GM19468 (cell line): ENCODE measurements around the gene FZD7.

Experiments used
- ATAC-seq: cut with Tn5 transposase; IDR thresholded peaks from one replicate; pipeline ENCODE4 v1.9.1; 2021; ENCODE audit warnings: mild to moderate bottlenecking, moderate library complexity, moderate number of reproducible peaks; ENCODE audit not compliant: unreplicated experiment; ENCODE audit errors: extremely low read depth

FZD7 gene

DNA sequence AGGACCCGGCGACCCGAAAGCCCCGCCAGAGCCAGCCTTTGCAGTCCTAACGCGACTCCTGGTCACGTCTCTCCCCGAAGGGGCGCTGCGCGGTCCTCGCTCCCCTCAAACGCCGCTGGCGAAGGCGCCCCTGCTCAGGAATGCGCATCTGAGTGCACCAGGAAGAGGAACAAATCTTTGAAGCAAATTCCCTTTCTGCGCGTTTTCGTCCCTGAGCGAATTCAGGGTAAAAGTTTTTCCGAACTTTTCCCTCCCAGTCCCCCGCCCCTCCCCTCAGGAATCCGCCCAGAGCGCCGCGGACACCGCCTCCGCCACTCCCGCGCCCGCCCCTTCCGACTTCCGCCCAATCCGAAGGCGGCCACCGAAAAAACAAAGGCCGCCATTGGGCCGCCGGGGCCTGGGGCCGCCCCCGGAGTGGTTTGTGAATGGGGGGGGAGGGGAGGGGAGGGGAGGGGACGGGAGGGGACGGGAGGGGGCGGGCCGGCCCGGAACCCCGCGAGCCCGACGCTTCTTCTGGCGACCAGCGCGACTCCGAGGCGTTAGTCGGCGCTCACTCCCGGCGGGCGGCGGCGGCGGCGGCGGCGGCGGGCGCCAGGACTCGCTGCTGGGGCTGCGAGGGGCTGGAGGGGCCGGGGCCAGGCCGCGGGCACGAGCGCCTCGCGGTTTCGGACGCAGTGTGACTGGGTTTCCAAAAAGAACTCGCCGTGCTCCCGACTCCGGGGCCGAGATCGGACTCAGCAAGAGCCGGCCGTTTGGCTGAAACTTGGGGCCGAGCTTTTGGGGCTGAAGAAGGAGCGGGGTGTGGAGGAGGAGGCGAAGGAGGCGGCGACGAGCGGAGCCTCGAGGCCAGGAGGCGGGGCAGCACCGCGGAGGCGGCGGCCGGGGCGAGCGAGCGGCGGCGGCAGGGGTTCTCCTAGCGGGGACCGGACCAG is at the start of gene FZD7:
Gene FZD7 (plus strand): TSS at position 539 of the 932 bp plus-strand sequence. CDS start 793 bp downstream, outside the sequence.
- peak; percentile 73 for ATAC-seq

DNA sequence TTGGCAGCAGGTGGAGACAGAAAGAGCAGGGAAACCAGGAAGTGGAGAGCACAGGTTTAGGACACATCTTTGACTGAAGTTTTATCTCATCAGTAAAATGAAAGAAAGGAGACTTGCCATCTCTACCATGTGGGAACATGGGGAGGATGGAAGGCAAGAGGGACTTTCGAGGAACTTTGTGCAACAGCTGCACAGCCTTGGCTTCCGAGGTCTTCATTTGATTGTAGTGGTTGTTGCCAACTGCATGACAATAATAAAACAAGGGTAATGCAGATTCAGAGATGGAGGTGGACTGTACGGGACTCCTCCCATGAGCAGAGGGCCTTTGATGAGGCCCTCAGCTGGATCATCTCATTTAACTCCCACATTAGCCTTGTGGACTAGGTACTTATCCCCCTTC is 49.3 kb upstream of the FZD7 start:
- ATAC-seq: no peak

DNA sequence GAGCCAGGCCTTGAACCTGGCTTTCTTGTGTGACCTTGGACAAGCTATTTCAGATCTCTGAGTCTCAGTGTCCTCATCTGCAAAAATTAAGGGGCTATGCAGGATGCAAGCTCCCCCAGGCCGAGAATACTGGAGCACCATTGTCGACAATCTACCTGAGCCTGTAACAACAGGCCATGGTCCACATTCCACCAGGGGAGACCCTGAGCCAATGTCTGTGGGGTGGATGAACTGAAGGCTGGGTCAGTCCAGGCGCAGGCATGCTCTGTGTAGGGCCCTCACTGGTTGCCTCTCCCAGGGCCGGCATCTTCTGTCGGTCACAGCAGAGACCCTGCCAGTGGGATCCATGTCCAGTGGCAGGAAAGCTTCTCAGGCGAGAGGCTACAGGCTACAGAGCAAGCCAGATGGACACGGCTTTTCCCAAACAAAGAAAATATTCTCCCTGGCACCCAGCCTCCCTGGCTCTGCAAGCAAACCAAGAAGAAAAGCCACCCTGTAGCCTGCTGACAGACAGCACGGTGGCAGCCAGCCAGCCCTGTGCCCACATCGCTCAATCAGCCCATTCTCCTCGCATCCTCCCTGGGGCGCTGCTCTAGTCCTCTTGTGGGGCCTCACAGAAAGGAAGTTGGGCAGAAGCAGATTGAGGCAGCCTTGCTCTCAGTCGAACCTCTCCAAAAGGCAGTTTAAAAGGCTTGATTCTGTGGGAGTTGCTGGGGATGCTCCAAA is 48.7 kb upstream of the FZD7 start:
- no peak for ATAC-seq

DNA sequence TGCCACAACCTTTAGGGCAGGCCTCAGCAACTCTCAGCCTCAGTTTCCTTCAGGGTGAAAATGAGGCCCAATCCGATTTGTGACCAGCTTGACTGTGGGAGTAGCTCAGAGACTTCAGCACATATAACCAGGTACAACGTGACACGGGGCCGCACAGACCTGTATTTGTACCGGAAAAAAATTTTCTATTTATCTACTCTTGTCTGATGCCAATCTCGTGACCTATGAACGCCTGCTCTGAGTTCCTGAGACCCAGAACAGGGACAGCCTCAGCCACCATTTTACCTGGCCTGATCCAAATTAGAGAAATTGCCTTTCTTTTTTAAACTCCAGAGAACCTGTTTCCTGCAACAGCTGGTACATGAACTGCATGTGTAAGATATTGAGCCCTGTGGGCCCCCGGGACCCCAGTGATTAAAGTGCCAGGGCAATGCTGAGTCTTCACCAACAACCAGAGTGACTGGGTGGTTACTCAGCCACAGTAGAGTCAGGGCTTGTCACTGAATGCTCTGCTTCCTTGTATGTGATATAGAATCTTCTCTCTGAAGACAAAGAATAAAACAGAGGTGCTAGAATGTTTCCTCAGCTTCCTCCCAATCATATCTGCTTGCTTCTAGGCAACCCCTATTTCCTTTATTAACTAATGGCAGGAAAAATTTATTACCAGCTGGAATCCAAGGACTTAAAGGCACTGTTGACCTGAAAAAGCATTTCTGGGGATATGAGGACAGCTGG is 47.8 kb upstream of the FZD7 start:
- ATAC-seq: no peak

DNA sequence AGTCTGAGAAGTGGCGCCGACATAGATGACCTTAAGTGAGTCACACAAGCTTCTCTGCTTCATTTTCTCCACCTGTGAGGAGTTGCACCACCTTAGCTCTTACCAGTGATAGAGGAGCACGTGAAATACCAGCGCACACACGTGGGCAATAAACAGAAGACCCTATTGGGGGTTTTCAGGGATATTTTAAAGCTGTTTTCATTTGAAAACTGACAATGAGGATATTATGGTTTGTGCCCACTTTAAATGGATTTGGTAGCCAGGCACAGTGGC is 47.3 kb upstream of the FZD7 start:
- no peak for ATAC-seq

DNA sequence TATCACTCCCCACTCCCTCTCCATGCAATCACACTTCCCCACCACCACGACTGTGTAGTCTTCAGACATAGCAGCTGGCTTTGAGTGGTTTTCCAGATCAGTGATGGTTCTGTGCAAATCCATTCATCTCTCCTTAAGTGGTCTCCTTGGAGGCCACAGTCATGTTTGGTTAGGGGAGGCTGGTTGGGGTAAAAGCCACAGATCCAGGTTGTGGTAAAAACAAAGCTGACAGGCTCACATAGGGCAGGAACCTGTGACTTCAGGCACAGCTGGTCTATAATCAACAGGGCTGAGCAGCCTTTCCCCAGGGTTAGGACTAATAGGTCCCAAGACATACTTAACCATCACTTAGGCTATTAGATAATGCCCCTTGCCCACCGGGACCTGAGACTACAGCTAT is 46.2 kb upstream of the FZD7 start:
- no peak for ATAC-seq

DNA sequence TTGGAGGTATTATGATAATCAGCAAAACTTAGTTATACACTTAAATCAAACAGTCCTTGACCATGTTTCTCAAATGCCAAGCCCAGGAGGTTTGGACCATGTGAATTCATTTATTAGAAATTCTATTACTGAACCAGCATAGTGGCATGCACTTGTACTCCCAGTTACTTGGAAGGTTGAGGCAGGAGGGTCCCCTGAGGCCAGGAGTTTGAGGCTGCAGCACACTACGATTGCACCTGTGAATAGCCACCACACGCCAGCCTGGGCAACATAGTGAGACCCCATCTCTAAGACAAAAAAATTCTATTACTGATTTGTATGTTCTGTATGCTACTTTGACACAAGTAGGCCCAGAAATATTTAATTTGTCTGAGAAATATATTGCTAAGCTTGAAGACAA is 43.6 kb upstream of the FZD7 start:
- ATAC-seq: no peak

DNA sequence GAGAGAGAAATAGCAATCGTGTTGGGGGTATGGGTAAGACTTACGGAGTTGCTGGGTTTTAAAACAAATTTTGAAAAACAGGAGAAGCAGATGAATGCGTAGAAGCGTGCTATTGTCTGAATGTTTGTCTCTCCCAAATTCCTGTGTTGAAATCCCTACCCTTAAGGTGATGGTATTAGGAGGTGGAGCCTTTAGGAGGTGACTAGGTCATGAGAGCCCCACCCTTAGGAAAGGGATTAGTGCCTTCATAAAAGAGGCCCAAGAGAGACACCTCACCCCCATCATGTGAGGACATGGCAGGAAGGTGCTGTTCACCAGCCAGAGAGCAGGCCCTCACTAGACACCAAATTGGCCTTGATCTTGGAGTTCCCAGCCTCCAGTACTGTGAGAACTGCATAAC is 40.7 kb upstream of the FZD7 start:
- no peak for ATAC-seq

- no peak for ATAC-seq
Observed at GRCh38 chr2:201994973-201995638, 38.5 kb upstream of the FZD7 start.

GRCh38 chr2:201996006-201996405 is 37.6 kb upstream of the FZD7 start:
- no peak for ATAC-seq

DNA sequence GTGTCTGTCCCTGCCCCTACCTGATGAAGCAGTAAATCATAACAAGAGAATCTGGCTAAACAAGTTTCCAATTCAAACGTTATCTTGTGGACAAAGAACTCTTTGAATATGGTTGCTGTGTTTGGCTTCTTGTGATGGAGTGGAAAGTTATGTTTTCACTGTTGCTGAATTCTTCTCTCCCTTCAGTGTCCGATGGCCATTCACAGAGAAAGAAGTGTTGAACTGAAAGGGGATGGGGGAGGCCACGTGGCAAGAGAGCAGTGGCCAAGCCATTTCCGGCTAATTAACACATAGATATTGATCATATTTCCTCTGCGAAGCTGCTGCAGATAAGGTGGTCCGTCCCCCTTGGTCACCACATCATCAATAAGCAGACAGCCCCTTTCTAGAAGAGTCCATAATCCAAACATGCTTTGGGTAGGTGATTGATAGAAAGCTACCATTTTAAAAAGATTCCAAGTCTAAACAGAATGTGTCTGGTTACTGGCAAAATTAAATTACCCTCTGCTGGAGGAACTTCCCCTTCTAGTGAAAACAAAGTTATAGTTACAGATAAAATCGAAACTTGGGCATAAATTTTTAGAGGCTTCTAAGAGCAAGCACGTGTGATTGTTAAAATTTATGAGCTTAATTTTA is 36.9 kb upstream of the FZD7 start:
- ATAC-seq: no peak

DNA sequence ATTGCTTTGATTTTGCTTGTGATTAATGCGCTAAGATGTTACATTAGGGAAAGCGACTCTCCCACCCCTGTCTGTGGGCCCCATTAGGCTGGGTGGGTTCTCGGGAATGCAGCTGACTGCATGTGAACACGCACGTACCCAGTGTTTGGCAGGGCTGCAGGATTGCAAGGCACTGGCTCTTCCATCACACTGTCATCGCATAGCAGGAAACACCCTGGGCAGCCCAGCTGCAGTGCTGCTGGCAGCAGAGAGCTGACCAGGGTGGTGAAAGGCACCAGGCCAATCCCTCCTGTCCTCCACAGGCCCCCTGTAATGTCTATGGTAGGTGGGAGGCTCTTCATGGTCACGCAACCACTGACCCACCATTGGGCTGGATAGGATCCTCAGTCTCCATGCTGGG is 34.4 kb upstream of the FZD7 start:
- no peak for ATAC-seq

- no peak for ATAC-seq
Observed at GRCh38 chr2:202001826-202002225, 31.8 kb upstream of the FZD7 start.

GRCh38 chr2:202002381-202002780 is 31.3 kb upstream of the FZD7 start:
- no peak for ATAC-seq

DNA sequence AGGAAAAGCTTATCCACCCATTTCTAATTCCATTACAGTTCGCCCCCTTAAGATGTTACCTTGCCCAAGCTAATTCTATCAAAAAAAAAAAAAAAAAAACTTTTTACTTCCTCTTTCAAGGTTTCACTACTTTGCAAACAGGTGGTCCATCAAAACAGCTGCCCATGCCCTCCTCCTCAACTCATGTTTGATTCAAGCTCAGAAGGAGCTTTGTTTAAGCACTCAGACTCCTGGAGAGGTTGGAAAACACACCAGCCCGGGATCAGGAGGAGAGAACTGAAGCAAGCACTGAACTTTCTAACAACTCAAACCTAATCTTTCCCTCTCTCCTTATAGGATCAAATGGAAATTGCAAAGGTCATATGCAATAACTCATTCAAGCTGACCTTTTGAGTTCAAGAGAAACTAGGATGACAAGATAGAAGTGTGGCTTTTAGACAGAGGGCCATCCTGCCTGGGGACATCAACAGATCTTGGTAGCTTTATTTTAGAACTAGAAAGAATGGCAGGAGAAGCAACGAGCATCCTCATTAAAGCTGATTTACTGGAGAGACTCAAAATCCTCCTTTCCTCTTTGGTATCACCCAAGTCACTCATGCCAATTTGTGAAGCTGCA is 28.3 kb upstream of the FZD7 start:
- no peak for ATAC-seq

- ATAC-seq: no peak
Observed at GRCh38 chr2:202006301-202006700, 27.4 kb upstream of the FZD7 start.

DNA sequence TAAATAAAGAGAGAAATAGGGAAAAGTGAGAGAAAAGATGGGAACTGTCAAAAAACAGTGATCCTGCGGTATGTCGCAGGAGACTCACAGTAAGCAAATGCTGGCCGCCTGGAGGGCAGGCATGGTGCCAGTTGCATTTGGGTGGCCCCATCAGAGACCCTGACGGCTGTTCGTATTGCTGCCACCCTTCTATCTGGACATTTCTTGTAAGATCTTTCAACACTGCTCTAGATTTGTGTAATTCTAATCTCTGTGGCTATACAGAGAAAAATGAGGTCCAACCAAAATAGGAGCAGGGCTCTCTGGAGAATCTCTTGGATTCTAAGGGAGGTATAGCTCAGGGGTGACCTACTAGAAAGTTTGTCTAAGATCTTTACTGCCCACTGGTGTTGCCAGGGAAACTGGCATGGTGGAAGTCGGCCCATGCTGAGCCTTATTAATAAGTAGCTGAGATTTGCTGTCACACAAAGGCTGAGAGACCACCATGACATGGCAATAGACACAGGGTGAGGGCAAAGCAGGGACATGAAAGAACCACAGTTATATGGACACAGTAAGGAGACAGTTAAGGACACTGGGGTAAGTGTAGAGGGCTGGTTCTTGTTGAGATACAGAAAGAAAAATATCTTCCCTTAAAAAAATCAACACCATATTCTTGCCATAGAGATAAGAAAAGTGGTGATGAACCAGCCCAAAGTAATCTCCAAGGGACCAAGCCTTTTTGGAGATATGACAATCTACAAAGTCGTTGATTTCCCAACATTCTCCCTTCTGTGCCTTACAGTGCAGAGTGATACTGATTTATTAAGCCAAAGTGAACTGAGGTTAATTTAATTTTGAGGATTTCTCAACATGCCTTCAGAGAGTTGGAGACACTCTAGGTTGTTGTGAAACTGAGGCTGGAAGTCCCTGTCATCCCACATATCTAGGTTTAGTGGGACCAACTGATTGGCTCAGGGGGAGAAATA is 26.4 kb upstream of the FZD7 start:
- ATAC-seq: no peak

DNA sequence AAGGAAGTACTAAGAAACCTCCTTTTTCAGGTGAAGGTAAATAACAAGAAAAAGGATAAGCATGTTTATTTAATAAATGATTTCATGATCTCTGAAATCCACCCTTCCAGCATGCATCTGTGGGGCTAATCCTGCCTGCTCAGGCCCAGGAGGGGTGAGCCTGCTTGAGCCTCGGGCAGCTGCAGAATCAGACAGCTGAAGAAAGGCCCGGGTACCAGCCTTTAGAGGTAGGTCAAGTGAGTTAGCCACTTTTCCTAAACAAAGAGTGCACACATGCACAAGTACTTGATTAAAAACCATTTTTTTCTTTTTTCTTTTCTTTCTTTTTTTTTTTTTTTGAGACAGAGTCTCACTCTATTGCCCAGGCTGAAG is 25.7 kb upstream of the FZD7 start:
- no peak for ATAC-seq
